Endothelial cell of umbilical vein (primary cell): ENCODE data around the gene SGK1. TPM values are rescaled to one million over a fixed set of nuclear protein-coding genes. Genes with fewer than 3 reads are reported as not detected.

Experiments used
- BruUV-seq: library from RNA; stranded (reverse); fragments of 400-500 nt; replicated peaks from 2 replicates; lab custom pipeline; 2021; lab: Mats Ljungman, UMichigan
- CTCF ChIA-PET: fragments of 300-600, 350-600 bp; sonication (Branson Sonifier 250); formaldehyde crosslinking; loops from one replicate; lab custom pipeline; 2021; ENCODE audit warnings: antibody characterized with exemption, inconsistent platforms; lab: Charles Lee
- POLR2A ChIA-PET: fragments of 300-600, 350-600 bp; sonication (Branson Sonifier 250); formaldehyde crosslinking; loops from one replicate; lab custom pipeline; 2021; ENCODE audit warnings: antibody characterized with exemption, inconsistent platforms; lab: Charles Lee
- DNase-seq: peaks from one replicate; pipeline ENCODE4 v3.0.0-alpha.2; 2011; ENCODE audit warnings: low read depth, low spot score
- FAIRE-seq: peaks from 2 replicates; lab custom pipeline; 2011; peaks lifted over from hg19 to GRCh38; lab: Jason Lieb, UNC
- H2AFZ ChIP-seq: 2 replicates; pipeline ENCODE4 v1.6.0; 2012; ENCODE audit warnings: low read depth, low read length, control low read depth, inconsistent platforms
- H3K27ac ChIP-seq: 2 replicates; pipeline ENCODE4 v1.5.1; 2011; ENCODE audit warnings: low read depth, mild to moderate bottlenecking, control low read depth, low read length, moderate library complexity; ENCODE audit not compliant: insufficient read depth
- H3K27me3 ChIP-seq, 2 experiments: 2 replicates each; pipeline versions ENCODE4 v1.6.0 to v1.6.1; 2011; ENCODE audit warnings: low read length in 2 of 2, mixed read lengths in 1 of 2; ENCODE audit not compliant: control insufficient read depth in 2 of 2, insufficient read depth in 2 of 2
- H3K36me3 ChIP-seq, 2 experiments: 2 replicates in 1 of 2; 3 replicates in 1 of 2; pipeline ENCODE4 v1.5.1; 2011; ENCODE audit warnings: low read length in 2 of 2, mild to moderate bottlenecking in 1 of 2, moderate library complexity in 1 of 2; ENCODE audit not compliant: control insufficient read depth in 2 of 2, insufficient read depth in 2 of 2; ENCODE audit errors: extremely low read depth in 1 of 2
- H3K4me1 ChIP-seq: 3 replicates; pipeline ENCODE4 v1.5.1; 2011; ENCODE audit warnings: mild to moderate bottlenecking, low read length; ENCODE audit not compliant: control insufficient read depth, insufficient read depth; ENCODE audit errors: extremely low read depth
- H3K4me2 ChIP-seq: 2 replicates; pipeline ENCODE4 v1.6.1; 2011; ENCODE audit warnings: low read length, control low read depth, mixed read lengths; ENCODE audit not compliant: insufficient read depth
- H3K4me3 ChIP-seq, 3 experiments: fragments of 200-600 bp in 1 of 3; sonication (generic), shearing (Covaris generic) in 1 of 3; replicated peaks in 1 of 3; 2 replicates each; pipeline ENCODE4 v1.5.1; 2011 to 2016; ENCODE audit warnings: control low read depth in 3 of 3, low read length in 3 of 3, mild to moderate bottlenecking in 2 of 3, inconsistent platforms in 1 of 3, low read depth in 1 of 3, moderate library complexity in 1 of 3; ENCODE audit not compliant: insufficient read depth in 1 of 3
- H3K79me2 ChIP-seq: 2 replicates; pipeline ENCODE4 v1.6.0; 2012; ENCODE audit warnings: low read length, inconsistent platforms; ENCODE audit not compliant: control insufficient read depth, insufficient read depth
- H3K9ac ChIP-seq: replicated peaks from 2 replicates; pipeline ENCODE3; 2011; ENCODE audit warnings: low read length, control low read depth; ENCODE audit not compliant: insufficient read depth; ENCODE audit errors: extremely low read depth
- H3K9me1 ChIP-seq: replicated peaks from 3 replicates; pipeline ENCODE4 v1.6.0; 2011; ENCODE audit warnings: mild to moderate bottlenecking, low read length; ENCODE audit not compliant: control insufficient read depth, insufficient read depth; ENCODE audit errors: extremely low read depth
- H3K9me3 ChIP-seq: replicated peaks from 2 replicates; pipeline ENCODE4 v1.5.1; 2012; ENCODE audit warnings: low read length, inconsistent platforms; ENCODE audit not compliant: control insufficient read depth, insufficient read depth
- H4K20me1 ChIP-seq: replicated peaks from 2 replicates; pipeline ENCODE3; 2011; ENCODE audit warnings: mild to moderate bottlenecking, low read length; ENCODE audit not compliant: control insufficient read depth, insufficient read depth; ENCODE audit errors: extremely low read depth
- EZH2 ChIP-seq: IDR thresholded peaks from 2 replicates; pipeline ENCODE4 v1.6.1; 2012; ENCODE audit warnings: borderline replicate concordance, low read depth, mild to moderate bottlenecking, moderate library complexity, low read length, inconsistent platforms; ENCODE audit not compliant: severe bottlenecking
- FOS ChIP-seq: IDR thresholded peaks from 2 replicates; pipeline ENCODE4 v1.6.1; 2011; ENCODE audit warnings: mild to moderate bottlenecking, low read length, moderate library complexity, borderline replicate concordance; ENCODE audit not compliant: insufficient read depth
- GATA2 ChIP-seq: IDR thresholded peaks from 2 replicates; pipeline ENCODE4 v1.7.0; 2011; ENCODE audit warnings: low read depth, mild to moderate bottlenecking, moderate library complexity, mixed read lengths, low read length; ENCODE audit not compliant: insufficient read length, insufficient read depth
- JUN ChIP-seq: IDR thresholded peaks from 2 replicates; pipeline ENCODE4 v1.6.1; 2011; ENCODE audit warnings: borderline replicate concordance, low read depth; ENCODE audit not compliant: insufficient read length, insufficient read depth
- MYC ChIP-seq: IDR thresholded peaks from one replicate; pipeline ENCODE4 v1.6.1; 2011; ENCODE audit warnings: mild to moderate bottlenecking, low read depth, low read length
- POLR2A ChIP-seq: IDR thresholded peaks from 2 replicates; pipeline ENCODE4 v1.6.1; 2012; ENCODE audit warnings: low read depth, mild to moderate bottlenecking, control low read depth, low read length
- POLR2AphosphoS5 ChIP-seq: IDR thresholded peaks from 2 replicates; pipeline ENCODE4 v1.6.1; 2012; ENCODE audit warnings: low read depth, mild to moderate bottlenecking, control low read depth, low read length, moderate library complexity; ENCODE audit not compliant: insufficient read depth
- dilution Hi-C: fragments of 300-500 bp; cut with MboI; formaldehyde crosslinking; loops from one replicate; pipeline ENCODE4 v1.15.0; 2019; ENCODE audit warnings: low sequenced_read_pairs; ENCODE audit not compliant: extremely low pct_ligation_motif_present
- intact Hi-C: fragments of 100-400 bp; cut with micrococcal nuclease; formaldehyde crosslinking; loops from one replicate; pipeline ENCODE4 v1.10.0; 2022
- polyA plus RNA-seq, 4 experiments: library from polyadenylated mRNA; depleted of rRNA in 3 of 4; stranded (reverse) in 3 of 4; unstranded in 1 of 4; fragments of >200 nt; gene quantifications; 2 replicates each; pipeline versions ENCODE4 v1.2.1 to v1.2.3, GENCODE V29; 2011 to 2012; ENCODE audit warnings: missing spikeins in 1 of 4
- total RNA-seq: library from RNA; stranded (reverse); gene quantifications from 2 replicates; pipeline ENCODE4 v1.2.3, GENCODE V29; 2021
- TF ChIP-seq, protein P1 (sequence below): IDR thresholded peaks from 2 replicates; pipeline ENCODE4 v1.6.1; 2011; ENCODE audit not compliant: insufficient read depth, insufficient read length
- TF ChIP-seq, protein P2 (sequence below), 2 donors: IDR thresholded peaks; 1 replicate in 1 of 2; 2 replicates in 1 of 2; pipeline ENCODE4 v1.5.1; 2011; ENCODE audit warnings: low read length in 2 of 2, mild to moderate bottlenecking in 2 of 2, moderate library complexity in 2 of 2, control low read depth in 1 of 2, inconsistent platforms in 1 of 2, low read depth in 1 of 2; ENCODE audit not compliant: insufficient read depth in 1 of 2; ENCODE audit errors: extremely low read depth in 1 of 2

Gene SGK1
- total and polyA plus RNA-seq, 2 donors (not counting 3 experiments of a cell fraction or from before 2014, with no cell fraction given) = 121 to 128 TPM

- Histone ChIP-seq H4K20me1 (no peaks in the 10 kb centered on the region), H3K9me3 (no peaks in the 10 kb centered on the region), H2AFZ (no peak overlapping the region), H3K4me3 (no peak overlapping the region), H3K4me2 (no peak overlapping the region), H3K36me3 (no peaks in the 10 kb centered on the region), H3K79me2 (no peaks in the 10 kb centered on the region), H3K27ac (no peak overlapping the region), H3K9me1 (no peaks in the 10 kb centered on the region), H3K4me1 (no peaks in the 10 kb centered on the region), H3K9ac (no peak overlapping the region), H3K27me3 (no peaks in the 10 kb centered on the region)
- TF ChIP-seq, protein P1, sequence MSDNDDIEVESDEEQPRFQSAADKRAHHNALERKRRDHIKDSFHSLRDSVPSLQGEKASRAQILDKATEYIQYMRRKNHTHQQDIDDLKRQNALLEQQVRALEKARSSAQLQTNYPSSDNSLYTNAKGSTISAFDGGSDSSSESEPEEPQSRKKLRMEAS = no peak
- TF ChIP-seq FOS = no peak
- TF ChIP-seq, protein P2, sequence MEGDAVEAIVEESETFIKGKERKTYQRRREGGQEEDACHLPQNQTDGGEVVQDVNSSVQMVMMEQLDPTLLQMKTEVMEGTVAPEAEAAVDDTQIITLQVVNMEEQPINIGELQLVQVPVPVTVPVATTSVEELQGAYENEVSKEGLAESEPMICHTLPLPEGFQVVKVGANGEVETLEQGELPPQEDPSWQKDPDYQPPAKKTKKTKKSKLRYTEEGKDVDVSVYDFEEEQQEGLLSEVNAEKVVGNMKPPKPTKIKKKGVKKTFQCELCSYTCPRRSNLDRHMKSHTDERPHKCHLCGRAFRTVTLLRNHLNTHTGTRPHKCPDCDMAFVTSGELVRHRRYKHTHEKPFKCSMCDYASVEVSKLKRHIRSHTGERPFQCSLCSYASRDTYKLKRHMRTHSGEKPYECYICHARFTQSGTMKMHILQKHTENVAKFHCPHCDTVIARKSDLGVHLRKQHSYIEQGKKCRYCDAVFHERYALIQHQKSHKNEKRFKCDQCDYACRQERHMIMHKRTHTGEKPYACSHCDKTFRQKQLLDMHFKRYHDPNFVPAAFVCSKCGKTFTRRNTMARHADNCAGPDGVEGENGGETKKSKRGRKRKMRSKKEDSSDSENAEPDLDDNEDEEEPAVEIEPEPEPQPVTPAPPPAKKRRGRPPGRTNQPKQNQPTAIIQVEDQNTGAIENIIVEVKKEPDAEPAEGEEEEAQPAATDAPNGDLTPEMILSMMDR (IDR thresholded peaks at IDR 0.05; ENCODE audit: extremely low read depth in 1 of 2, insufficient read depth in 1 of 2, low read depth in 1 of 2, low read length in 2 of 2) = no peak
- TF ChIP-seq JUN = no peak
- no peak for TF ChIP-seq MYC
- TF ChIP-seq POLR2A = no peak
- TF ChIP-seq EZH2 = no peak
- TF ChIP-seq POLR2AphosphoS5 = no peak
- TF ChIP-seq GATA2 = no peak
- BruUV-seq = no TSS peak
- dilution Hi-C loops (no loop called here), intact Hi-C loops (no loop called here)
- no peak for DNase-seq
- no peak for FAIRE-seq
- POLR2A ChIA-PET = no interaction called here
- CTCF ChIA-PET = interaction anchor here (1.2 kb wide), 1 partner anchor 18 kb away, joined by 4 read pairs; no protein-coding TSS in a partner anchor
These were observed 6.9 kb upstream of the SGK1 start for GRCh38 chr6:134324766-134325165.
